NCI-H1694 (cell line): ENCODE measurements around the gene HDGF.

Experiments
- DNase-seq: peaks from one replicate; lab custom pipeline; 2025; lab: John Stamatoyannopoulos, UW

Gene HDGF

GRCh38 chr1:156698995-156699394 is 52.5 kb downstream of the HDGF start:
- DNase-seq, result no peak

GRCh38 chr1:156697481-156697880 is 54.0 kb downstream of the HDGF start:
- no peak for DNase-seq

GRCh38 chr1:156696755-156697154 is 54.7 kb downstream of the HDGF start:
- no peak for DNase-seq

- no peak for DNase-seq
These were observed 56.8 kb downstream of the HDGF start for GRCh38 chr1:156694690-156694962.

- no peak for DNase-seq
These were observed 57.4 kb downstream of the HDGF start for GRCh38 chr1:156693848-156694689.

GRCh38 chr1:156692925-156693847 is 58.3 kb downstream of the HDGF start:
- DNase-seq, result no peak

GRCh38 chr1:156692441-156692924 is 59.0 kb downstream of the HDGF start:
- no peak for DNase-seq
